Measurements from ENCODE around the gene CEACAM21. TPM values are rescaled to one million over a fixed set of nuclear protein-coding genes. Genes with fewer than 3 reads are reported as not detected.

Gene CEACAM21
- total RNA-seq (2022) (not detected in 2 replicates), Bru-seq, nascent RNA (not detected), BruChase-seq, experiment 1, labeled RNA remaining after a 6-hour chase (not detected), BruChase-seq, experiment 2, labeled RNA remaining after a 2-hour chase (not detected)
- long read RNA-seq: 0 reads

- CTCF ChIA-PET: interaction anchor here (0.5 to 1.0 kb wide), 3 partner anchors 14 to 730 kb away, joined by 3 to 4 read pairs (median 3); no protein-coding TSS in a partner anchor
- Mint-ChIP-seq H3K4me1 (ENCODE audit: insufficient read depth, unreplicated experiment) (no peaks in the 10 kb centered on the region), H3K4me3 (ENCODE audit: unreplicated experiment) (no peak within 1 kb of the TSS), H3K27ac (ENCODE audit: low read depth, unreplicated experiment) (no peak within 1 kb of the TSS), H3K36me3 (ENCODE audit: insufficient read depth, unreplicated experiment) (no peaks in the 10 kb centered on the region), H3K27me3 (ENCODE audit: insufficient read depth, unreplicated experiment) (peaks cover 78% of the 10 kb centered on the region), H3K9me3 (ENCODE audit: unreplicated experiment) (no peaks in the 10 kb centered on the region)
- TF ChIP-seq CTCF (IDR thresholded peaks at IDR 0.05; ENCODE audit: unreplicated experiment): no peak
- intact Hi-C loops (cut with micrococcal nuclease): loop anchor here (10.0 kb wide), 1 partner anchor 251 kb away; no protein-coding TSS in a partner anchor
- DNase-seq (ENCODE audit: unreplicated experiment): no peak
- no TSS peak for BruUV-seq (replicated peaks)
- POLR2A ChIA-PET: no interaction called here
Observed at GRCh38 chr19:41575998-41576397, at the start of gene CEACAM21. CEACAM21 (plus strand) TSS chr19:41576166; CDS start chr19:41576275, 109 bp downstream.

- peaks cover 15% of the 10 kb centered on the region for H3K4me1 Mint-ChIP-seq (ENCODE audit: insufficient read depth, unreplicated experiment)
- no TSS peak for BruUV-seq (replicated peaks)
- CTCF ChIA-PET: no interaction called here
- POLR2A ChIA-PET: no interaction called here
- peaks cover 57% of the 10 kb centered on the region for H3K27me3 Mint-ChIP-seq (ENCODE audit: insufficient read depth, unreplicated experiment)
- H3K4me3 Mint-ChIP-seq (ENCODE audit: unreplicated experiment): no peak overlapping the region
- peaks cover 7% of the 10 kb centered on the region for H3K36me3 Mint-ChIP-seq (ENCODE audit: insufficient read depth, unreplicated experiment)
- DNase-seq (ENCODE audit: unreplicated experiment): no peak
- H3K9me3 Mint-ChIP-seq (ENCODE audit: unreplicated experiment): no peaks in the 10 kb centered on the region
- no peak overlapping the region for H3K27ac Mint-ChIP-seq (ENCODE audit: low read depth, unreplicated experiment)
- intact Hi-C loops (cut with micrococcal nuclease): no loop called here
- no peak for TF ChIP-seq CTCF (IDR thresholded peaks at IDR 0.05; ENCODE audit: unreplicated experiment)
Observed at GRCh38 chr19:41527089-41527488, 48.9 kb upstream of the CEACAM21 start.

- ChIA-PET POLR2A (interaction anchor here (1.1 to 1.4 kb wide), 2 partner anchors 33 to 310 kb away, joined by 3 read pairs; no protein-coding TSS in a partner anchor), CTCF (no interaction called here)
- peak overlapping the region; percentile 73 for H3K27ac Mint-ChIP-seq (ENCODE audit: low read depth, unreplicated experiment)
- H3K27me3 Mint-ChIP-seq (ENCODE audit: insufficient read depth, unreplicated experiment): peaks cover 47% of the 10 kb centered on the region
- no TSS peak for BruUV-seq (replicated peaks)
- H3K4me1 Mint-ChIP-seq (ENCODE audit: insufficient read depth, unreplicated experiment): peaks cover 18% of the 10 kb centered on the region
- no peak overlapping the region for H3K4me3 Mint-ChIP-seq (ENCODE audit: unreplicated experiment)
- H3K36me3 Mint-ChIP-seq (ENCODE audit: insufficient read depth, unreplicated experiment): peaks cover 7% of the 10 kb centered on the region
- intact Hi-C loops (cut with micrococcal nuclease): no loop called here
- no peaks in the 10 kb centered on the region for H3K9me3 Mint-ChIP-seq (ENCODE audit: unreplicated experiment)
- no peak for TF ChIP-seq CTCF (IDR thresholded peaks at IDR 0.05; ENCODE audit: unreplicated experiment)
- DNase-seq (ENCODE audit: unreplicated experiment): peak; percentile 55
Observed at GRCh38 chr19:41528106-41528505, 47.9 kb upstream of the CEACAM21 start.

- H3K9me3 Mint-ChIP-seq (ENCODE audit: unreplicated experiment): no peaks in the 10 kb centered on the region
- CTCF ChIA-PET: no interaction called here
- H3K27ac Mint-ChIP-seq (ENCODE audit: low read depth, unreplicated experiment): no peak overlapping the region
- DNase-seq (ENCODE audit: unreplicated experiment): no peak
- TF ChIP-seq CTCF (IDR thresholded peaks at IDR 0.05; ENCODE audit: unreplicated experiment): no peak
- peaks cover 18% of the 10 kb centered on the region for H3K4me1 Mint-ChIP-seq (ENCODE audit: insufficient read depth, unreplicated experiment)
- peaks cover 31% of the 10 kb centered on the region for H3K27me3 Mint-ChIP-seq (ENCODE audit: insufficient read depth, unreplicated experiment)
- H3K4me3 Mint-ChIP-seq (ENCODE audit: unreplicated experiment): no peak overlapping the region
- no TSS peak for BruUV-seq (replicated peaks)
- H3K36me3 Mint-ChIP-seq (ENCODE audit: insufficient read depth, unreplicated experiment): peaks cover 7% of the 10 kb centered on the region
- intact Hi-C loops (cut with micrococcal nuclease): no loop called here
- POLR2A ChIA-PET: no interaction called here
Observed at GRCh38 chr19:41529484-41530183, 46.3 kb upstream of the CEACAM21 start.
